ENCODE measurements around the gene PKIG. TPM values are rescaled to one million over a fixed set of nuclear protein-coding genes. Genes with fewer than 3 reads are reported as not detected.
A peak's percentile ranks its signal among the peaks of the same experiment; 100 is the strongest.

The PKIG gene
- total RNA-seq, 2 donors from 2014 or later: 24.4 to 46.1 TPM

DNA sequence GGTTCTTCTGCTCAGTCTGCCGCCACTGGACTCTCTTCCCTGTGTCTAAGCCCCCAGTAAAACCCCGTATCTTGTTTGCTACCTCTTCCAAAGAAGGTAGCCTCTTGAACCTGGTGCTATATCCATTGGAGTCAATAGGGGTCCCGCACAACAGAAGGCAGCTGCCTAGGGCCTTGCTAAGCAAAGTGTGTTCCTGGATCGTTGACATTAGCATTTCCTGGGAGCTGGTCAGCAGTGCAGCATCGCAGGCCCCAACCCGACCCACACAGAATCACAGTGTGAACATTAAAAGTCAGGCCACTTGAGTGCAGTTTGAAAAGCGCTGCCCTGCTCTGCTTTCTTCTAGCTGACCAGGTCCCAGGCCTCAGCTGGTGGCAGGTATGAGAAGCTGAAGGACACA lies 66.2 kb downstream of the PKIG start:
- Histone ChIP-seq H3K36me3 (no peaks in the 10 kb centered on the region), H3K9ac (ENCODE audit: low read depth in 2 of 2, low read length in 2 of 2) (no peak overlapping the region), H3K9me3 (no peaks in the 10 kb centered on the region), H3K4me1 (peaks cover 4% of the 10 kb centered on the region), H3K4me3 (no peak overlapping the region), H3K27me3 (no peaks in the 10 kb centered on the region), H3K27ac (no peak overlapping the region)
- intact Hi-C loops (cut with DNase I): no loop called here
- no peak for DNase-seq
- TF ChIP-seq, protein P1, sequence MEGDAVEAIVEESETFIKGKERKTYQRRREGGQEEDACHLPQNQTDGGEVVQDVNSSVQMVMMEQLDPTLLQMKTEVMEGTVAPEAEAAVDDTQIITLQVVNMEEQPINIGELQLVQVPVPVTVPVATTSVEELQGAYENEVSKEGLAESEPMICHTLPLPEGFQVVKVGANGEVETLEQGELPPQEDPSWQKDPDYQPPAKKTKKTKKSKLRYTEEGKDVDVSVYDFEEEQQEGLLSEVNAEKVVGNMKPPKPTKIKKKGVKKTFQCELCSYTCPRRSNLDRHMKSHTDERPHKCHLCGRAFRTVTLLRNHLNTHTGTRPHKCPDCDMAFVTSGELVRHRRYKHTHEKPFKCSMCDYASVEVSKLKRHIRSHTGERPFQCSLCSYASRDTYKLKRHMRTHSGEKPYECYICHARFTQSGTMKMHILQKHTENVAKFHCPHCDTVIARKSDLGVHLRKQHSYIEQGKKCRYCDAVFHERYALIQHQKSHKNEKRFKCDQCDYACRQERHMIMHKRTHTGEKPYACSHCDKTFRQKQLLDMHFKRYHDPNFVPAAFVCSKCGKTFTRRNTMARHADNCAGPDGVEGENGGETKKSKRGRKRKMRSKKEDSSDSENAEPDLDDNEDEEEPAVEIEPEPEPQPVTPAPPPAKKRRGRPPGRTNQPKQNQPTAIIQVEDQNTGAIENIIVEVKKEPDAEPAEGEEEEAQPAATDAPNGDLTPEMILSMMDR (IDR thresholded peaks at IDR 0.05): no peak

DNA sequence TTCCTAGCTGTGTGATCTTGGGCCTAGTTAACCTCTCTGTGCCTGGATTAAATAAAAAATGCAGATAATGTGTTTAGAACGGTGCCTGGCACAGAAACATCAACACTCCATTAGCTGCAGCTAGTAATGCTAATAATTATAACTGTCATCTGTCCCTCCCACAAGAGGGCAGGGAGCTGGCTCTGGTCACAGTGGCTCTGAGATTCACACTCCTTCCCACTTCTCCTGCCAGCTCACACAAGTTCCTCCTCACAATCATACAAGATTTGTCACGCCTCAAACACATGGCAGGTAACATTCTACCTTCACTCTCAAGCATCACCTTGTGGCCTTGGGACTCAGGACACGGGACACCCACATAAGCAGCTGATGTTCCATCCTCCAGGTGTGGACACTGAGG lies 66.7 kb downstream of the PKIG start:
- H3K27me3 ChIP-seq: no peaks in the 10 kb centered on the region
- TF ChIP-seq, protein P1 (IDR thresholded peaks at IDR 0.05): no peak
- no peak for DNase-seq
- no peak overlapping the region for H3K27ac ChIP-seq
- peaks cover 4% of the 10 kb centered on the region for H3K4me1 ChIP-seq
- no peaks in the 10 kb centered on the region for H3K9me3 ChIP-seq
- no peaks in the 10 kb centered on the region for H3K36me3 ChIP-seq
- no peak overlapping the region for H3K9ac ChIP-seq (ENCODE audit: low read depth in 2 of 2, low read length in 2 of 2)
- H3K4me3 ChIP-seq: no peak overlapping the region
- intact Hi-C loops (cut with DNase I): no loop called here

DNA sequence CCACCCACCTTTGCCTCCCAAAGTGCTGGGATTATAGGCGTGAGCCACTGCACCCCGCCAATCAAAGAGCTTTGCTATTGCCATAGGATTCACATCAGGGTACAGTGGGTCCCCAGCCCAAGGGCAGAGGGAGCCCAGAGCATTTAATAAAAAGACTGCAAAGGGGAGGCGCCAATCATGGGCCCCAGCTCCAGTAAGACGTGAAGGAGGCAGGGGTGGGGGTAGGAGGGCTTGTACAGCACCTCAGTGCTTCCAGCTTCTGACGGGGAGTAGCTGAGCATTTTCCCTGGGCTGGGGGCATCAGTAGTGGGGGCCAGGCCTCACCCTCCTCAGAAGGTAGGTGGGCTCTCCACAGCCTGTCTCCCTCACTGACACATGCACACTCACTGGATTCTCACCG lies 67.6 kb downstream of the PKIG start:
- peaks cover 4% of the 10 kb centered on the region for H3K4me1 ChIP-seq
- no peak overlapping the region for H3K4me3 ChIP-seq

DNA sequence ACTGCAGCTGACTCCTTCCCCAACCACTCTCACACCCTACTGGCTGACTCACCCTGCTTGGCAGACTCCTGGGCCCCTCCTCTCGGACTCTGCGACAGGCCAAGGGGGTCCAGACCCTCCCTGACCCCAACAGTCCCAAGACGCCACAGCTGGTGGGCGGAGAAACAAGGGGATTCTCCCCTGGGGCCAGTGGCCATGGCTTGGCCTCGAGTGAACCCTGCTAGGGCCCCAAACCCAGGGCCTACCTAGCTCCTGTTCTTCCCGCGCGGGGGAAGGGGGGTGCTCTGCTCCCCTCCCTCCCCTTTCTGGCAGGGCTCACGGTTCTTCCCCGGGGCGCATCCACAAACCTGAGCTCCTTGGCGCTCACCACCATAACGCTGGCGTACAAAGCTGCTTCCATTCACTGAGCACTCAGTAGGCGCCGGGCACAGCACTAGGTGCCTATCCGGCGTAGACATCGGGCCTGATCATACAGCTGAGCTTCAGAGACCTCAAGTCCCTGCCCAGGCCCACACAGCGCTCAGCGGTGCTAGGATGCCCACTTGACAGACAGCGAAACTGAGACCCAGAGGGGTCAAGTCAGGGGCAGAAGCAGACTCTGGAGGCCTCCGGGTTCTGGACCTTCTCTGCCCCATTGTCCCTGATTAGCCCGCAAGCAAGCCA lies 68.5 kb downstream of the PKIG start:
- peak overlapping the region; percentile 57 for H3K4me3 ChIP-seq
- H3K27me3 ChIP-seq: no peaks in the 10 kb centered on the region
- intact Hi-C loops (cut with DNase I): no loop called here
- no peak overlapping the region for H3K27ac ChIP-seq
- peaks cover 4% of the 10 kb centered on the region for H3K4me1 ChIP-seq
- H3K9ac ChIP-seq (ENCODE audit: low read depth in 2 of 2, low read length in 2 of 2): peak overlapping the region; percentile 43 to 70
- peak; percentile 33 for DNase-seq
- H3K9me3 ChIP-seq: no peaks in the 10 kb centered on the region
- TF ChIP-seq, protein P1 (IDR thresholded peaks at IDR 0.05): no peak
- H3K36me3 ChIP-seq: no peaks in the 10 kb centered on the region

More for the DNA sequence above, 67.6 kb downstream of the PKIG start:
- H3K36me3 ChIP-seq: no peaks in the 10 kb centered on the region
- no peak overlapping the region for H3K9ac ChIP-seq (ENCODE audit: low read depth in 2 of 2, low read length in 2 of 2)
- H3K27me3 ChIP-seq: no peaks in the 10 kb centered on the region
- TF ChIP-seq, protein P1 (IDR thresholded peaks at IDR 0.05): no peak
- no peaks in the 10 kb centered on the region for H3K9me3 ChIP-seq
- intact Hi-C loops (cut with DNase I): no loop called here
- no peak for DNase-seq
- H3K27ac ChIP-seq: no peak overlapping the region

DNA sequence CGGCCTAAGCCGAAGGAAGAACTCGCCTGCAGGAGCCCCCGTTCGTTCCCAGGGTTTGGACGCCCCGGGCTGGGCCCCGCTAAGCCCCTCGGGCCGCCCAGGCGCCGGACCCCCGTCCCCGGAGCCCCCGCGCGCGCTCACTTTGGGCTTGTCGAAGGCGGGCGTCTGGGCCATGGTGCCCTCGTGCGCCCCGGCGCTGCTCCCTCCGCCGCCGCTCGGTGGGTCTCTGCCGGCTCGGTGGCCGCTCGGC lies 69.0 kb downstream of the PKIG start:
- Histone ChIP-seq H3K4me1 (peaks cover 4% of the 10 kb centered on the region), H3K36me3 (no peaks in the 10 kb centered on the region), H3K27me3 (no peaks in the 10 kb centered on the region), H3K9me3 (no peaks in the 10 kb centered on the region), H3K27ac (no peak overlapping the region), H3K4me3 (peak overlapping the region; percentile 57), H3K9ac (ENCODE audit: low read depth in 2 of 2, low read length in 2 of 2) (peak overlapping the region; percentile 43 to 70)
- no peak for DNase-seq
- TF ChIP-seq, protein P1 (IDR thresholded peaks at IDR 0.05): no peak
- intact Hi-C loops (cut with DNase I): no loop called here

All from colonic mucosa (tissue), 4 donors.